GM12801 (cell line): ENCODE measurements around the gene ORM1.

Source experiments
- CTCF ChIP-seq: IDR thresholded peaks from one replicate; pipeline ENCODE4 v1.5.1; 2011; ENCODE audit warnings: control low read depth; ENCODE audit not compliant: insufficient read length; ENCODE audit errors: extremely low read depth

ORM1 gene

GRCh38 chr9:114364134-114365041, 41.5 kb downstream of the ORM1 start:
- no peak for TF ChIP-seq CTCF

GRCh38 chr9:114365194-114365593, 42.3 kb downstream of the ORM1 start:
- TF ChIP-seq CTCF, result no peak

- TF ChIP-seq CTCF, result no peak
Measured at GRCh38 chr9:114366334-114367128, 43.6 kb downstream of the ORM1 start.

- no peak for TF ChIP-seq CTCF
Measured at GRCh38 chr9:114367366-114367765, 44.5 kb downstream of the ORM1 start.

GRCh38 chr9:114367772-114368569, 45.1 kb downstream of the ORM1 start:
- no peak for TF ChIP-seq CTCF

GRCh38 chr9:114369216-114370130, 46.6 kb downstream of the ORM1 start:
- TF ChIP-seq CTCF, result no peak
